ENCODE results near the gene MAN1C1. TPM values are rescaled to one million over a fixed set of nuclear protein-coding genes. Genes with fewer than 3 reads are reported as not detected.

MAN1C1 gene
- total RNA-seq, 4 donors from 2014 or later, result 5.0 to 31.1 (median 7.9) TPM

DNA sequence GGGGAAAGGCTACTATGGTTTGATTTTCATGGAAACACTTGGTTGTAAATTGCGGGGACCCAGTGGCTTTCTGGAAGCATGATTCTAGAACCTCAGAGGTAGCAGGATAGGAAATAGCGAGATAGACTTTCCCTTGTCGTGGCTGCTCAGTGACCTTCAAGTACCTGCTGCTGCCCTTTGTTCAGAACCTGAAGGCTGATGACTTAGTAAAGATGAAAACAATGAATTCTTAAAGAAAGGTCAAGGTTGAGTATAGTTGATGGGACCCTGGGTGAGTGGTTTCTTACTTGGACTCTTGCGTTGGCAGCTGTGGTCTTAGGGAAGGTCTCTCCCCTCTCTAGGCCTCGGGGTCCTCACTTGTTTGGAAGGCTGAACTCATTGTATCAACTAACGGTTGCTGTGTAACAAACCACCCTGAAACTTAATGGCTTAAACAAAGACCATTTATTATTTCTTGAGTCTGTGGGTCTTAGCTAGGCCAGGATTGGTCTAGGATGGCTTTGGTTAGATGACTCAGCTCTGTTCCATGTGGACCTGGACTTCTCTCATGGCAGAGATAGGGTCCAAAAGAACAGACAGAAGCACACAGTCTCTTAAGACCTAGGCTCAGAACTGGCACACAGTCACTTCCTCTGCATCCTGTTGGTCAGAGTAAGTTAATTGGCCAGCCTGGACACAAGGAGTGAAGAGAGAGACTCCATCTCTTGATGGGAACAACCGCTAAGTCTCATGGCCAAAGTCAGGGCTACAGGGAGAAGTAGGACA, 94.2 kb downstream of the MAN1C1 start:
- TF ChIP-seq, protein P1, sequence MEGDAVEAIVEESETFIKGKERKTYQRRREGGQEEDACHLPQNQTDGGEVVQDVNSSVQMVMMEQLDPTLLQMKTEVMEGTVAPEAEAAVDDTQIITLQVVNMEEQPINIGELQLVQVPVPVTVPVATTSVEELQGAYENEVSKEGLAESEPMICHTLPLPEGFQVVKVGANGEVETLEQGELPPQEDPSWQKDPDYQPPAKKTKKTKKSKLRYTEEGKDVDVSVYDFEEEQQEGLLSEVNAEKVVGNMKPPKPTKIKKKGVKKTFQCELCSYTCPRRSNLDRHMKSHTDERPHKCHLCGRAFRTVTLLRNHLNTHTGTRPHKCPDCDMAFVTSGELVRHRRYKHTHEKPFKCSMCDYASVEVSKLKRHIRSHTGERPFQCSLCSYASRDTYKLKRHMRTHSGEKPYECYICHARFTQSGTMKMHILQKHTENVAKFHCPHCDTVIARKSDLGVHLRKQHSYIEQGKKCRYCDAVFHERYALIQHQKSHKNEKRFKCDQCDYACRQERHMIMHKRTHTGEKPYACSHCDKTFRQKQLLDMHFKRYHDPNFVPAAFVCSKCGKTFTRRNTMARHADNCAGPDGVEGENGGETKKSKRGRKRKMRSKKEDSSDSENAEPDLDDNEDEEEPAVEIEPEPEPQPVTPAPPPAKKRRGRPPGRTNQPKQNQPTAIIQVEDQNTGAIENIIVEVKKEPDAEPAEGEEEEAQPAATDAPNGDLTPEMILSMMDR (IDR thresholded peaks at IDR 0.05), result no peak
- TF ChIP-seq POLR2A (IDR thresholded peaks at IDR 0.05), result no peak
- Histone ChIP-seq H3K36me3 (no peaks in the 10 kb centered on the region), H3K4me1 (peaks cover 0 to 9% of the 10 kb centered on the region in 2 donors), H3K27me3 (no peaks in the 10 kb centered on the region), H3K9me3 (no peaks in the 10 kb centered on the region), H3K4me3 (no peak overlapping the region), H3K27ac (no peak overlapping the region)
- peak in 1 of 2 donors; percentile 2 for DNase-seq
- intact Hi-C loops (cut with DNase I; ENCODE audit: low total_unique reads), result no loop called here

DNA sequence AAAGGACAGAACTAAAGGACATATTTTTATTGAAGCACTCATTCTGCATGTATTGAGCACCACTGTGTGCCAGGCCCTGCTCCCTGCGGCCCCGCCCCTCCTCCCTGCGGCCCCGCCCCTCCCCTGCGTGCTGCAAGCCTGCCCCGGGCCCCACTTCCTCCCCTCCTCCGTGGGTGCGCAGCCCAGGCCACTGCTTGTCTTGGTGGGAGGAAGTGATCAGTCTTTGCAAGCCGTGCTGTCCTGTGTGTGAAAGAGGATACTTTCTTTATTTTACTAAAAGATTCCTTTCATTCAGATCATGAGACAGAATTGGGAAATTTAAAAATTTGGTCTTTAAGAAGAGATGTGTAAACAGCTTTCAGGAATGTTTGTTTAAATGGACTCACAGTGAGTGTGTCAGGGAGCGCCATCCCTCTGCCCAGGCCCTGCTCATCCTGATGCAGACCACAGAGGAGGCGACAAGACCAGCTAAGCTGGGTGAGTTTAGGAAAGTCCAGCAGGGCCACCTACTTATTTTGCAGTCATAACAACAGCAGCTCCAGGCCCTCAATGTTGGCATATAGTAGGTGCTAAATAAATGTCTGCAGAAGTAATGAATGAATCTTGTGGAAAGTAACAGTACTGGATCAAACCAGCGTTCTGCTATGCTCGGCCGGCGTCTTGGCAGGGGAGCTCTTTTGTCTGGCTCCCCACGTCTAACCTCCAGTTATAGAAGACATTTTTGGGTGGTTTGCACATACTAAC, 95.1 kb downstream of the MAN1C1 start:
- no peaks in the 10 kb centered on the region for H3K9me3 ChIP-seq
- peaks cover 0 to 9% of the 10 kb centered on the region in 2 donors for H3K4me1 ChIP-seq
- no peaks in the 10 kb centered on the region for H3K36me3 ChIP-seq
- peak in 1 of 2 donors; percentile 12 for DNase-seq
- intact Hi-C loops (cut with DNase I; ENCODE audit: low total_unique reads), result no loop called here
- H3K27me3 ChIP-seq, result no peaks in the 10 kb centered on the region
- H3K4me3 ChIP-seq, result no peak overlapping the region
- TF ChIP-seq, protein P1 (IDR thresholded peaks at IDR 0.05), result no peak
- no peak for TF ChIP-seq POLR2A (IDR thresholded peaks at IDR 0.05)
- no peak overlapping the region for H3K27ac ChIP-seq

DNA sequence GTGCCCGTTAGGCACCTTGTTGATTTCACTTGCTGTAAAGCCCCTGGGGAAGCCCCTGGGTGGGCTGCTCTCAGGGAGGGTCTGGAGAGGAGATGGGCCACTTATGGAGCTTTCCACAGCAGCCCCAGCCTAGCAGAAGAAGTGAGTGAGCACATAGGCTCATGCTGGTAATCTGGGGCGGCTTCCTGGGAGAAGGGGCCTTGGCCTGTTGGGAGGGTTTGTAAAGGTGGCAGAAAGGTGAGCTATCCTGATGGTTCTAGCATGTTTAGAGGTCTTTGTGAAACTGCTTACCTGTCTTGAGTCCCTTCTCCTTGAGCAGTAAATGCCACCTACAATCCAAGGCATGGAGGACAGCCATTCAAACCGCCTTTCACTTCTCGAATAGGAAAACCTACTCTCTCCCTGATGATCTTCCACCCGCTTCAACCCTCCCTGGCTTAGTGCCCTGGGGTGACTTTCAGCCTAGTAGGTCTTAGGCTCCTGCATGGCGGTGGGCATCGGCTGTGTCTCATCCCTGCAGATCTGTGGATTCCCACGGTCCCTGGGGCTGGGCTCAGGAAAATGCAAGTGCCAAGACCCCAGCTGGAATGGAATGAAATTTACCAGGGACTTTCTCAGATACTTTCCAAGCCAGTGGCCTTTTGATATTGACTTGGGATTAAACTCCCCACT, 95.8 kb downstream of the MAN1C1 start:
- Histone ChIP-seq H3K9me3 (no peaks in the 10 kb centered on the region), H3K27ac (no peak overlapping the region), H3K4me3 (no peak overlapping the region), H3K36me3 (no peaks in the 10 kb centered on the region), H3K27me3 (no peaks in the 10 kb centered on the region), H3K4me1 (peaks cover 0 to 9% of the 10 kb centered on the region in 2 donors)
- DNase-seq, result no peak
- intact Hi-C loops (cut with DNase I; ENCODE audit: low total_unique reads), result no loop called here
- TF ChIP-seq POLR2A (IDR thresholded peaks at IDR 0.05), result no peak
- TF ChIP-seq, protein P1 (IDR thresholded peaks at IDR 0.05), result no peak

DNA sequence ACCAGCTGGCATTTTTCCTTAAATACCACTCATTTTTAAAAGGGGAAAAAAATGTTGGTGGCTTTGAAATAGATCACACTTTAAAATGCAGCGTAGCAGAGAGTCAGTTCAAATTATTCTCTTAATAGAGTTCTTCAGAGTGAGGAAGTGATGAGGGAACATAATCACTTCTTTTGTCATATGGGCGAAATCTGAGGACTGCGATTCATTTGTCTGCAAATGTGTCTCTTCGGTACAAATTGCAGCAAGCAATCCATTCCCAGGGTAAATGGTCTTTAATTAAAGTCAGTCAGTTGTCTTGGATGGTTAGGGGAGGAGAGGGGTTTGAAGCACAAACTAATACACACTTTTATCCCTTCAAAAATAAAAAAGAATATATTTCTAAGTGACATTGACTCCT, 97.4 kb downstream of the MAN1C1 start:
- H3K36me3 ChIP-seq, result no peaks in the 10 kb centered on the region
- no peak overlapping the region for H3K4me3 ChIP-seq
- intact Hi-C loops (cut with DNase I; ENCODE audit: low total_unique reads), result no loop called here
- no peaks in the 10 kb centered on the region for H3K4me1 ChIP-seq
- no peak for TF ChIP-seq POLR2A (IDR thresholded peaks at IDR 0.05)
- TF ChIP-seq, protein P1 (IDR thresholded peaks at IDR 0.05), result no peak
- no peak for DNase-seq
- no peaks in the 10 kb centered on the region for H3K9me3 ChIP-seq
- H3K27ac ChIP-seq, result no peak overlapping the region
- no peaks in the 10 kb centered on the region for H3K27me3 ChIP-seq

Data from uterus (tissue), 4 donors.